IPS-18a (cell line): ENCODE measurements around the gene STK39.

ENCODE experiments used
- H3K27ac ChIP-seq: one replicate; pipeline ENCODE4 v1.5.1; 2013; ENCODE audit warnings: low read length
- H3K27me3 ChIP-seq: one replicate; pipeline ENCODE4 v1.6.1; 2013; ENCODE audit warnings: mild to moderate bottlenecking, low read length; ENCODE audit not compliant: control insufficient read depth, insufficient read depth
- H3K36me3 ChIP-seq: one replicate; pipeline ENCODE4 v1.6.1; 2013; ENCODE audit warnings: low read depth, low read length; ENCODE audit not compliant: control insufficient read depth
- H3K4me1 ChIP-seq: one replicate; pipeline ENCODE4 v1.6.1; 2013; ENCODE audit warnings: low read depth, low read length; ENCODE audit not compliant: control insufficient read depth
- H3K4me3 ChIP-seq: one replicate; pipeline ENCODE4 v1.5.1; 2013; ENCODE audit warnings: low read length
- H3K9ac ChIP-seq: one replicate; pipeline ENCODE4 v1.6.1; 2013; ENCODE audit warnings: mild to moderate bottlenecking, low read length, moderate library complexity
- H3K9me3 ChIP-seq: one replicate; pipeline ENCODE4 v1.6.1; 2013; ENCODE audit warnings: low read depth, low read length; ENCODE audit not compliant: control insufficient read depth

STK39 gene

DNA sequence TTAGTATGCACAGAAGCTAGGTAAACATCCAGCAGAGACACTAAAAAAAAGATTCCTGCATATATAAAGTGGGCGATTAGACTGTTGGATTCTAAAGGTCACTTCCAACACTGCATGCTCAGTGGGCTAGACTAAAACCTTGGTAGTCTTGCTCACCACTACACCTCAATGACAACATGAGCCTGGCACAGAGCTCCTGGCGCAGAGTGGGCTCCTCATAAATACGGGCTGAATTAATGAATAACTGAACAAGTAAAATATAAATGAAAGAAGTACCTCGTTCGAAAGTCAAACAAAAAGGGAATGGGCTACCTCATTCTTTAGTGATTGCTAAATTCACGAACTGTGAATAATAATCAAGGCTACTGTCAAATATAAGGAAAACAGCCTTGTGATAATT, 185.3 kb downstream of the STK39 start:
- Histone ChIP-seq H3K4me3 (no peak overlapping the region), H3K9me3 (no peaks in the 10 kb centered on the region), H3K4me1 (peaks cover 7% of the 10 kb centered on the region), H3K27ac (no peak overlapping the region), H3K9ac (no peak overlapping the region), H3K36me3 (no peaks in the 10 kb centered on the region), H3K27me3 (no peaks in the 10 kb centered on the region)

DNA sequence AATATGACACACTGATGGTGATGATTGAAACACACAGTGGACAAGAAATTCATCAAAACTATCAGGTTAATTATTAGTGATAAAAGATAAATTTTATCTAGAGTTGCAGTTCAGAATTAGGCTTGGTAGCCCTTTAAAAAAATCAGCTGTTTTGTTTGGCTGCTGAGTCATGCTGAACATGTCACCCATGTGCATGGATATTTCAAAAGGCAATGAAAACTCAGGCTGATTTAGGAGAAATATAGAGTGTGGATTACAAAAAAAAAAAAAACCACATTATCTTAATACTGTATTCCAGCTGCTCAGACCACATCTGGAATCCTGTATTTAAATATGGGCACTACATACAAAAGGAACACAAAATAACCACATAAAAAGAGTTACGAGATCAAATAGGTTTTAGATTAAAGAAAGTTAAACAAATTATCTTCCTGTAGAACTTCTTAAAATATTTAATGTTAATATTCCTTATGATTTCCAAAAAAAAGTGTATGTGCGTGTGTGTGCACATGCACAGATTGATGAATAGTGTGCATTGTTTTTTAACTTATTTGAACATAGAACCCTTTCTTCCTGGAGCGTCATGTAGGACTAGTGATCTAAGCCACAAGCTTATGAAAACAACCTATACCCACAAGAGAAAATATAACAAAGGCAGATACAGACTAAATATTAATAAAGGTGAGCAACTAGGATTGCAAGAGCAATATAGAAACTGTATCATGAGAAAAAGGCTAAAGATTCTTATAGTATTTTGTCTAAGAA, 186.2 kb downstream of the STK39 start:
- H3K9me3 ChIP-seq, result no peaks in the 10 kb centered on the region
- no peak overlapping the region for H3K9ac ChIP-seq
- no peaks in the 10 kb centered on the region for H3K36me3 ChIP-seq
- no peak overlapping the region for H3K27ac ChIP-seq
- peaks cover 10% of the 10 kb centered on the region for H3K4me1 ChIP-seq
- no peak overlapping the region for H3K4me3 ChIP-seq
- no peaks in the 10 kb centered on the region for H3K27me3 ChIP-seq

DNA sequence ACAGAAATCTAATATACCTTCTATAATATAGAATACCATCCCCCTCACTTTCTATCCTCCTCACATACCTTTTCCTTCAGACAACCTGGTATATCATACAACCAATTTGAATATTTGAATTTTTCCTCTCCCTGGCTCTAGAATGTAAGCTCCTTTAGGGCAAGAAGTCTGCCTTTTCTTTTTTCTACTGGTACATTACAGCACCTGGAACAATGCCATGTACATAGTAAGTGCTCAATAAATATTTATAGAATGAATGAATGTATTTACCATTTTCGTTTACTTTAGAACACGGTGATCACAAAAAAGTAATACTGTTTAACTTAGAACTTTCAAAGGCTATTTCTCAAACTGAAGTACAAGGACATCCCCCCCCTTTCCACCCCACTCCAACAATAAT, 187.6 kb downstream of the STK39 start:
- no peaks in the 10 kb centered on the region for H3K9me3 ChIP-seq

DNA sequence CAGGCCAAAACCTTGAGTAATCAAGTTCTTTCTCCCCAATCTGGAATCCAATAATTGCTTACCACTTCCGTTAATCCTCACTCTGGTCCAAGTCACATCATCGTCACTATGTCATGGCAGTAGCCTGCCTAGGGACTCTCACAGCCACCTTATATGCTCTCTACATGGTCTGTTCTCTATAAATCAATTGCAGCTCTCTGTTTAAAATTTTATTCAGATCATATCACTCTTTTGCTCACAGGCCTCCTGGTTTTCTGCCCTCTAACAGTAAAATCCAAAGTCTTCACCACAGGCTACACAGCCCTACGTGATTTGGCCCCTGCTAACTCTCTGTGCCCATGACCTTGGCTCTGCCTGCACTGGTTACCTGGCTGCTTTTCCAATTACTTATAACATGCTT, 188.7 kb downstream of the STK39 start:
- no peaks in the 10 kb centered on the region for H3K27me3 ChIP-seq
- no peak overlapping the region for H3K27ac ChIP-seq
- H3K36me3 ChIP-seq, result no peaks in the 10 kb centered on the region
- no peak overlapping the region for H3K4me3 ChIP-seq
- no peak overlapping the region for H3K9ac ChIP-seq
- no peaks in the 10 kb centered on the region for H3K9me3 ChIP-seq
- H3K4me1 ChIP-seq, result peaks cover 7% of the 10 kb centered on the region

More for the DNA sequence above, 187.6 kb downstream of the STK39 start:
- H3K36me3 ChIP-seq, result no peaks in the 10 kb centered on the region
- no peak overlapping the region for H3K27ac ChIP-seq
- no peak overlapping the region for H3K4me3 ChIP-seq
- peaks cover 14% of the 10 kb centered on the region for H3K4me1 ChIP-seq
- no peaks in the 10 kb centered on the region for H3K27me3 ChIP-seq
- no peak overlapping the region for H3K9ac ChIP-seq

DNA sequence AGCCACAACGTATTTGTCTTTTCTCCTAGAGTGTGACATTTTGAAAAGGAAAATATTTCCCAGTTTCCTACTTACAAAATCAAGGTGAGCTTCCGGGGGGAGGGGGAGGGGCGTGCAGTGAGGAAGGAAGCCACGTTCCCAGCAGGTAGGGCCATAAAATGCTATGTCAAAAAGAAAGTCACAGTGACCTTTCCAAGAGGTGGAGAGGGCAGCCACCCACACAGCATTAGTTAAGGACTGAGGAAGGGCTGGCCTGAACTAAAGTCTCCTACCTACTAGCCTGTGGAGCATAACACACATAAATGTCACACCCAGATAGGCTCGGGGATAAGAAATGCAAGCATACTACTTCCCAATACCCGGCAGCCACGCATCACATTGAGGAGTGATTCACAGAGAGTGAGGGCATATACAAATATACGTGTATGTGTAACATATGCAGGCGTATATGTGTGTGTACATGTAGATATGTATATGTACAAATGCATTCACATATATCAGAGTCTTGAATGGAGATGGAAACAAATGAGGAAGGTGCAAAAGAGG, 191.1 kb downstream of the STK39 start:
- Histone ChIP-seq H3K4me3 (no peak overlapping the region), H3K27me3 (no peaks in the 10 kb centered on the region), H3K9me3 (no peaks in the 10 kb centered on the region), H3K4me1 (peaks cover 7% of the 10 kb centered on the region), H3K9ac (no peak overlapping the region), H3K27ac (no peak overlapping the region), H3K36me3 (no peaks in the 10 kb centered on the region)

DNA sequence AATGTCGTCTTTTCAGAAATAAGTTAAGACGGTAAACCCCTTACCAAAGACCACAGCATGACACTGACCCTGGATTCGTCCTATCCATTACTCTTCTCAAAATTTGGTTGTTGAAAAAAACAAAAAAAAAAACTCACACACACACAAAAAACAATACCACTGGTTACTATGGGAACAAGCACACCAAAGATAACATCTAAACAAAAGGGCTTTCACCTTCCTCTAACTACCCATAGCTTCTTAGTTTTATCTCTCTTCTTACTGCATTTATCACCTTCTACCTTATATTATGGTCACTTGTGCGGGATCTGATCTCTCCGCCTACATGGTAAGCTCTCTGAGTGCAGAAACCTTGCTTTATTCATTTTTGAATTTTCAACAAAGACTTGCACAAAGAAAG, 192.7 kb downstream of the STK39 start:
- Histone ChIP-seq H3K9me3 (no peaks in the 10 kb centered on the region), H3K27me3 (no peaks in the 10 kb centered on the region), H3K4me1 (peaks cover 10% of the 10 kb centered on the region), H3K27ac (peak overlapping the region; percentile 18), H3K36me3 (no peaks in the 10 kb centered on the region), H3K9ac (no peak overlapping the region), H3K4me3 (no peak overlapping the region)

DNA sequence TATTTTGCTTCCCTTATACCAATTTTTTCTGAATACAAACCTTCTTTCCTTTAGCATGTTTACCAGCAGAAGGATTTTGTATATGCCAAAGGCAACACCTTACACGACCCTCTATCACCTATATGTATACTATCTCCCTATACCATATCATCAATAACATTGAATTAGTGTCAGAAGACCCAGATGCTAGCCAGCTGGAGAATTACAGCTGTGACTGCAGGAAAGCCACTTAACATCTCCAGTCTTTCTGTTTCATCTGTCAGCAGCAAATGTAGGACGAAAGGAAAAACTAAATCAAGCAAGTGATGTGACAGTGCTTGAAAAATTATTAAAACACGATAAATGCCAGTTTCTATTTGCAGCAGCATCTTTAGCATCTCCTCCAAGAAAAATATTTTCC, 193.7 kb downstream of the STK39 start:
- no peak overlapping the region for H3K9ac ChIP-seq
- no peak overlapping the region for H3K4me3 ChIP-seq
- peaks cover 11% of the 10 kb centered on the region for H3K4me1 ChIP-seq

DNA sequence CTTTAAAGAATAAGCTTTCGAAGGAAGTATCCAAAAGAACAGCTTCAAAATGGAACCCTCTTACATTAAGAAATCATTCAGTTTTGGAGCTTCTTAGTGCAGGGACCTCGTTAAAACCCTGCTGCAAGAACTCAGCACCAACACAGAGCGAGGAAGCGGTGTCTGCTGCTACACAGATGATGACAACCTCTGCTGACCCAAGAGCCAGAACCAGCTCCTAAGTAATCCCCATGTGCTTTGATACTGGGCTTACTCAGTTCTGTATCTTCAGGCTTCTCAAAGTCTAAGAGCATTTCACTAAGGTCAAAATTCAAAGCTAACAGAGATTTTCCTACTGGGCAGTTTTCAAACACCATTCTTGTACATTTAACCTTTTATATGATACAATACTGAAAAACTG, 194.6 kb downstream of the STK39 start:
- Histone ChIP-seq H3K9ac (no peak overlapping the region), H3K9me3 (no peaks in the 10 kb centered on the region), H3K4me1 (peaks cover 11% of the 10 kb centered on the region), H3K36me3 (no peaks in the 10 kb centered on the region), H3K27ac (no peak overlapping the region), H3K27me3 (no peaks in the 10 kb centered on the region), H3K4me3 (no peak overlapping the region)

More for the DNA sequence above, 193.7 kb downstream of the STK39 start:
- no peaks in the 10 kb centered on the region for H3K27me3 ChIP-seq
- no peak overlapping the region for H3K27ac ChIP-seq
- H3K36me3 ChIP-seq, result no peaks in the 10 kb centered on the region
- H3K9me3 ChIP-seq, result no peaks in the 10 kb centered on the region

DNA sequence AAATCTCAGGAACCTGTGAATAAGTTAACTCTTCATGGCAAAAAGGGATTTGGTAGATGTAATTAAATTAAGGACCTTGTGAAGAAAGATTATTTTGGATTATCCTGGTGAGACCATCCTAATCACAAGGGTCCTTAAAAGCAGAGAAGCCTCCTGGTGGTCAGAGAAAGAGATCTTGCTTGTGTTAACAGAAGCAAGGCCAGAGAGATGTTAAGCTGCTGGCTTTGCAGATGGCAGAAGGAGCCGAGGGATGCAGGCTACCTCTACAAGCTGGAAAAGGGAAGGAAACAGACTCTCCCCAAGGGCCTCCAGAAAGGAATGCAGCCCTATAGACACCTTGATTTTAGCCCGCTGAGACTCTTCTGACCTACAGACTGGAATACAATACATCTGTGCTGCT, 197.0 kb downstream of the STK39 start:
- Histone ChIP-seq H3K9ac (no peak overlapping the region), H3K9me3 (no peaks in the 10 kb centered on the region), H3K4me3 (no peak overlapping the region), H3K27me3 (no peaks in the 10 kb centered on the region), H3K4me1 (peaks cover 4% of the 10 kb centered on the region), H3K36me3 (no peaks in the 10 kb centered on the region), H3K27ac (no peak overlapping the region)

DNA sequence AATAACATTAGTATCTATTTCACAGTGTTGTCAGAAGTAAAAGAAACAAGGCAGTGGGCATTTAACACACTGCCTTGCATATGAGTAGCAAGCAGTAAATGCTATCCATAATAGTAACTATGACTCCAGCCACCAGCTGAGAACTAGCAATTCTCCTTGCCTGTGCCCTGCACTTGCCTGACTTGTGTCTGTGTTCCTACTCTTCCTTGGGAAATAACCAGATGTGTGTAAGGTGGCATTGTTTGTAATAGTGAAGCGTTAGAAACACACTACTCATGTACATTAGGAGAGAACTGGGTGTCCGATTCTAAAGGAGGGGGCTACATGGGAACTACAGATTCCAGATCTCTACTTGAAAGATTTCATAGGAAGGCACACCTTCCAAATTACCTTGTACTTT, 197.8 kb downstream of the STK39 start:
- H3K9me3 ChIP-seq, result no peaks in the 10 kb centered on the region
- no peak overlapping the region for H3K4me3 ChIP-seq
- H3K9ac ChIP-seq, result no peak overlapping the region
- no peaks in the 10 kb centered on the region for H3K36me3 ChIP-seq
- H3K27me3 ChIP-seq, result no peaks in the 10 kb centered on the region
- H3K4me1 ChIP-seq, result peaks cover 4% of the 10 kb centered on the region
- H3K27ac ChIP-seq, result no peak overlapping the region

DNA sequence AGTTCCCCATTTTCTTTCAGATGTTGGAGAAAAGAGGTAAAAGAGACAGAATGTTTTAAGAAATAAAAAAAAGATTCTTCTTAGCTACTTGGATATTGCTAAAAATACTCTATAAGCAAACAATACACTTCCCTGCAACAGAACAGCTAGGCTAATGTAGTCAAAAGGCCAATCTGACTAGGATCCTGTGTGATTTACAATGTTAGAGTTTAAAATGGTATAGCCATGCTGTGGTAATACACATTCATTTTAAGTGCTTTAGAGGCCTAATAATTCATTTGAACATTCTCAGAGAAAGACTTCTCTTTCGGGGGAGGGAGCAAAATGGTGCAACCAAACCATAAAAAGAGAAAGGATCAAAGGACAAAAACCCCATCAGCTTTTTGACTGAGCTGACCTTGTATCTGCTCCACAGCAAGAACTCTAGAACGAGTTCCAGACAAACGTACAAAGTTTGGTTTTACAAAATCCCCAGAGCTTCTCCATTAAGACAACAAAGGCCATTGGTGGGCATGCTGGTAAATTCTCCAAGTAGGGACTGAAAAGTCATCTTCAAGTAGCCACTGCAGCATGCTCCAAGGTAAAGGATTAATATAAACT, 200.2 kb downstream of the STK39 start:
- H3K27ac ChIP-seq, result no peak overlapping the region
- no peaks in the 10 kb centered on the region for H3K27me3 ChIP-seq

DNA sequence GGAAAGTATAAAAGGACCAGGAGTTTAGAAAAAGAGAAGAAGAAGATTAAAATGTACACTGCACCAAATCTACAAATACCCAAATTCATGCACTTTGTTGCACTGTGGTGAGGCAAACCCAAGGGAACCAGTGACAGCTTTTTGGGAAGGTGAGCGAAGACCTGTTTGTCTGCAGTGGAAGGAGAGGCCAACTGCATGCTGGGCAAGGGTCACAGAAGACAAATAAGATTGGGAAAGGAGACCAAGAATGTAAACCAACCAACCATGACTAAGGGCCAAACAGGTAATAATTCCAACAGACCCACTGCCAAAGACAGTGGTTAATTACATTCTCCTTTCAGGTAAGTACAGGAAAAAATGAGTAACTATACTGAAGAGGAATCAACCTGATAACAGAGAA, 202.8 kb downstream of the STK39 start:
- no peaks in the 10 kb centered on the region for H3K27me3 ChIP-seq
- H3K9ac ChIP-seq, result no peak overlapping the region
- no peaks in the 10 kb centered on the region for H3K36me3 ChIP-seq
- peaks cover under 1% of the 10 kb centered on the region for H3K4me1 ChIP-seq
- no peaks in the 10 kb centered on the region for H3K9me3 ChIP-seq
- no peak overlapping the region for H3K4me3 ChIP-seq
- no peak overlapping the region for H3K27ac ChIP-seq

More for the DNA sequence above, 200.2 kb downstream of the STK39 start:
- Histone ChIP-seq H3K9me3 (no peaks in the 10 kb centered on the region), H3K9ac (no peak overlapping the region), H3K4me1 (peaks cover 4% of the 10 kb centered on the region), H3K36me3 (no peaks in the 10 kb centered on the region), H3K4me3 (no peak overlapping the region)
